ENCODE measurements around the gene KYNU. TPM values are rescaled to one million over a fixed set of nuclear protein-coding genes. Genes with fewer than 3 reads are reported as not detected.
"Not testable (repeated sequence)": the region's sequence is repeated elsewhere in the genome, so short reads cannot be mapped to it uniquely, and the experiment has no call there.

KYNU gene
- total and polyA plus RNA-seq, 8 donors: 0.12 to 2.6 (median 0.53) TPM

DNA sequence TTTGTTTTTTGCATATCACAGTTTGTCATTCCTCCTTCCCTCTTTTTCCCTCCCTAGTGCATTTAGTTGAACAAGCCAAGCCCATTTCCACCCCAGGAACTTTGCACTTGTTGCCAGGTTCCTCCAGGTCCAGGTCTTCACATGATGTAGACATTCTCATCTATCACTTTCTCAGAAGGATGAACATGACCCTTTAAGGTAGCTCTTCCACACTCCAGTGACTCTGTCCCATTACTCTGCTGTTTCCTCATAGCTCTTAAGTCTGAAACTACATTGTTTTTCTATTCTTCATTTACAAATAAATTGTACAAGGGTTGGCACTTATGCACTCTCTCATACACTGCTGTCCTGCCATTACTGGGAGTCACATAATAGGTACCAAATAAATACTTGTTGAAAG, 6.1 kb downstream of the KYNU start:
- Histone ChIP-seq H3K4me3 (no peak overlapping the region), H3K9me3 (no peaks in the 10 kb centered on the region), H3K4me1 (no peaks in the 10 kb centered on the region), H3K27me3 (no peaks in the 10 kb centered on the region), H3K27ac (no peak overlapping the region), H3K36me3 (no peaks in the 10 kb centered on the region)
- FAIRE-seq (no peak), ATAC-seq (no peak), DNase-seq (no peak)
- intact Hi-C loops (cut with DNase I): no loop called here
- TF ChIP-seq, protein P1, sequence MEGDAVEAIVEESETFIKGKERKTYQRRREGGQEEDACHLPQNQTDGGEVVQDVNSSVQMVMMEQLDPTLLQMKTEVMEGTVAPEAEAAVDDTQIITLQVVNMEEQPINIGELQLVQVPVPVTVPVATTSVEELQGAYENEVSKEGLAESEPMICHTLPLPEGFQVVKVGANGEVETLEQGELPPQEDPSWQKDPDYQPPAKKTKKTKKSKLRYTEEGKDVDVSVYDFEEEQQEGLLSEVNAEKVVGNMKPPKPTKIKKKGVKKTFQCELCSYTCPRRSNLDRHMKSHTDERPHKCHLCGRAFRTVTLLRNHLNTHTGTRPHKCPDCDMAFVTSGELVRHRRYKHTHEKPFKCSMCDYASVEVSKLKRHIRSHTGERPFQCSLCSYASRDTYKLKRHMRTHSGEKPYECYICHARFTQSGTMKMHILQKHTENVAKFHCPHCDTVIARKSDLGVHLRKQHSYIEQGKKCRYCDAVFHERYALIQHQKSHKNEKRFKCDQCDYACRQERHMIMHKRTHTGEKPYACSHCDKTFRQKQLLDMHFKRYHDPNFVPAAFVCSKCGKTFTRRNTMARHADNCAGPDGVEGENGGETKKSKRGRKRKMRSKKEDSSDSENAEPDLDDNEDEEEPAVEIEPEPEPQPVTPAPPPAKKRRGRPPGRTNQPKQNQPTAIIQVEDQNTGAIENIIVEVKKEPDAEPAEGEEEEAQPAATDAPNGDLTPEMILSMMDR (IDR thresholded peaks at IDR 0.05): no peak

DNA sequence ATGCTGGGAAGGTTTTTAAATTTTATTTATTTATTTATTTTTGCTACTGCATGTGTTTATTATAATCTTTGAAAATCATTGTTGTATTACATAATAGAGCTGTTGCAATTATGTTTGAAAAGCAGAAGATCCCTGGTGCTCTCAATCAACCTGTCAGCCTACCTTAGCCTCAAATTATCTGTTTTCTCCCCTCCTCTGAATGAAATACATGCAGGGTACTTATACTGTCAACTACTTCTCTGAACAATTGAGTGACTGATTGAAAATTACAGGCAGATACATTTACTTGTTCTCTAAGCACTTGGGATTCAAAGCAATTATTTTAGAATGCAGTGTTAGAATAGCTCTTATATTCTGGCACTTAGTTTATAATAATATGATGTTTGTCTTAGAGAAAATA, 8.1 kb downstream of the KYNU start:
- intact Hi-C loops (cut with DNase I): no loop called here
- FAIRE-seq: no peak

DNA sequence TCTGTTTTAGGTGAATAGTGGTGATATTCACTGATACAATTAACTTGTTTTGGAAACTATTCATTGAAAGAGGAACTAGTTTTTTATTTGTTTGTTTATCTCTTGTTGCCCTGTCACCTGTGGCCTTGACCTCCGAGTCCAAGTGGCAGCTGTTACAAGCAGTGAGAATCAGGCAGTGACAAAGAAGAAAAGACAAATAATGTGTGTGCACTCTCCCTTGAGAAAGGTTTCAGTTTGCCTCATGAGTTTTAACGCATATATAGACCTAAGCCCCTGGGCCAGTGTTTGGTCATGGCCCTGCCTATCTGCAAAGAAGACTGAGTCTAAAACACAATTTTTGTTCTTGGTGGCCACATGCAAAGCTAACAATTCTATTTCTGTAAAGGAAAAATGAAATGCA, 15.3 kb downstream of the KYNU start:
- no peak overlapping the region for H3K4me3 ChIP-seq
- H3K27ac ChIP-seq: no peak overlapping the region
- FAIRE-seq: no peak
- H3K9me3 ChIP-seq: no peaks in the 10 kb centered on the region
- ATAC-seq: no peak
- WGBS, 2 donors: 37 to 46% methylated on average over 2 of the region's 2 CpGs
- intact Hi-C loops (cut with DNase I): no loop called here
- H3K36me3 ChIP-seq: no peaks in the 10 kb centered on the region
- DNase-seq: no peak
- no peaks in the 10 kb centered on the region for H3K27me3 ChIP-seq
- no peaks in the 10 kb centered on the region for H3K4me1 ChIP-seq
- TF ChIP-seq, protein P1 (IDR thresholded peaks at IDR 0.05): no peak

More for the DNA sequence above, 8.1 kb downstream of the KYNU start:
- no peaks in the 10 kb centered on the region for H3K27me3 ChIP-seq
- H3K36me3 ChIP-seq: no peaks in the 10 kb centered on the region
- H3K9me3 ChIP-seq: no peaks in the 10 kb centered on the region
- TF ChIP-seq, protein P1 (IDR thresholded peaks at IDR 0.05): no peak
- no peak overlapping the region for H3K27ac ChIP-seq
- no peak for DNase-seq
- no peaks in the 10 kb centered on the region for H3K4me1 ChIP-seq
- ATAC-seq: no peak
- no peak overlapping the region for H3K4me3 ChIP-seq

DNA sequence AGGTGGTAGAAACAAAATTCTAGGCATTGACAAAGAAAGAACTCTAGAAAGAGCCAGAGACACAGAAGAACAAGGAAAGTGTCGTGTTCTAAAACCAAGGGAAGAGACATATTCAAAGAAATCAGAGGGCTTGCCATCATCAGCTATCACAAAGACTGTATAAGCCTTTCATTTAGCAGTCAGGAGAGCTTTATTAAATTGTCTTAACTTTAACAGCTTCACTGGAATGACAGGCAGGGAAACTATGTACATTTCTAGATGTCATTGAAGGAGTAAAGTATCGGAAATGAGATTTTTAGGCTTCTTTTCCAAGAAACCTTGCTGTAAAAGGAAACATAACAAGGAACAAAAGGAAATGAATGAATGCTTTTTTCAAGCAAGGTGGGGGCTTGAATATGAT, 15.8 kb downstream of the KYNU start:
- Histone ChIP-seq H3K4me3 (no peak overlapping the region), H3K27me3 (no peaks in the 10 kb centered on the region), H3K4me1 (no peaks in the 10 kb centered on the region), H3K9me3 (no peaks in the 10 kb centered on the region), H3K27ac (no peak overlapping the region), H3K36me3 (no peaks in the 10 kb centered on the region)
- DNase-seq (no peak), FAIRE-seq (no peak), ATAC-seq (no peak)
- WGBS, 2 donors: 60 to 70% methylated on average over 2 of the region's 2 CpGs
- TF ChIP-seq, protein P1 (IDR thresholded peaks at IDR 0.05): no peak
- intact Hi-C loops (cut with DNase I): no loop called here

DNA sequence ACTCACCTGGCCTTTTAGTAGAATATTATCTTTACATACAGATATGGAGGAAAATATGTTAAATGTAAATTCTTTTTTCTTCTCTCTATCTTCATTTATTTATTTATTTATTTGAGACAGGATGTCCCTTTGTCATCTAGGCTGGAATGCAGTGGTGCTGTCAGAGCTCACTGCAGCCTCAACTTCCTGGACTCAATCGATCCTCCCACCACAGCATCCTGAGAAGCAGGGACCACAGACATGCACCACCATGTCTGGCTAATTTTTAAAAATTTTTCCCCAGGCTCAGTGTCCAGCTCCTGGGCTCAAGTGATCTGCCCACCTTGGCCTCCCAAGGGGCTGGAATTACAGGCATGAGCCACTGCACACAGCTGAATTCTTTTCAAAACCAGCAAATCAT, 20.3 kb downstream of the KYNU start:
- no peak for DNase-seq
- no peaks in the 10 kb centered on the region for H3K36me3 ChIP-seq
- 46 to 59% methylated on average over 1 of the region's 1 CpG for WGBS, 2 donors
- TF ChIP-seq, protein P1 (IDR thresholded peaks at IDR 0.05): no peak
- intact Hi-C loops (cut with DNase I): no loop called here
- no peak for ATAC-seq
- no peaks in the 10 kb centered on the region for H3K4me1 ChIP-seq
- H3K27ac ChIP-seq: no peak overlapping the region
- no peak overlapping the region for H3K4me3 ChIP-seq
- no peak for FAIRE-seq
- H3K27me3 ChIP-seq: no peaks in the 10 kb centered on the region
- no peaks in the 10 kb centered on the region for H3K9me3 ChIP-seq

DNA sequence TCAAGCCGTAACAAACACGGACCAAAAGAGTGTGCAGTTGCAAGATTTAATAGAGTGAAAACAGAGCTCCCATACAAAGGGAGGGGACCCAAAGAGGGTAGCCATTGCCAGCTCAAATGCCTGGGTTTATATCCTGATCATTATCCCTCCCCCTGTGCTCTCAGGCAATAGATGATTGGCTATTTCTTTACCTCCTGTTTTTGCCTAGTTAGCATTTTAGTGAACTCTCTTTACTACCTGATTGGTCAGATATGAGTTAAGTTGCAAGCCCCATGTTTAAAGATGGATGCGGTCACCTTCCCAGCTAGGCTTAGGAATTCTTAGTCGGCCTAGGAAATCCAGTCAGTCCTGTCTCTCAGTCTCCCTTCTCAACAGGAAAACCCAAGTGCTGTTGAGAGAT, 22.9 kb downstream of the KYNU start:
- H3K4me3 ChIP-seq; H3K36me3 ChIP-seq; H3K4me1 ChIP-seq; ATAC-seq; H3K27me3 ChIP-seq; DNase-seq; FAIRE-seq; H3K9me3 ChIP-seq; intact Hi-C loops (cut with DNase I); H3K27ac ChIP-seq: not testable (repeated sequence)
- WGBS, 2 donors: 67 to 85% methylated on average over 4 of the region's 4 CpGs
